Heart left ventricle (tissue), 13 donors: ENCODE data around the gene EFCC1.

ENCODE experiments used
- CTCF ChIP-seq, 12 donors: fragments of 200-600 bp; sonication (generic) in 4 of 12; IDR thresholded peaks; one replicate each; pipeline versions ENCODE4 v1.5.0 to v1.8.0; 2018 to 2022; ENCODE audit warnings: antibody characterized with exemption in 12 of 12, mild to moderate bottlenecking in 5 of 12
- POLR2A ChIP-seq, 2 donors: fragments of 450-650 bp; IDR thresholded peaks; one replicate each; pipeline ENCODE4 v1.6.1; 2017; ENCODE audit warnings: antibody characterized with exemption in 2 of 2, mild to moderate bottlenecking in 2 of 2, moderate library complexity in 2 of 2
- donor health status: ischemic (EF 13 %, LVEDD 7.1; RV severe dilation, severe dysfunction).
- donor health status: DM: no; HTN: yes; CAD: no.
- donor health status: DM: no; HTN: no; CAD: no.
- donor health status: ischemic (EF 25% LVEDD 6.9; RV normal size, moderate dysfunction).
- donor health status: ischemic (EF 25% LVEDD 5.7; RV mildly dilated, moderate dysfunction).
- donor health status: ischemic (EF 35%, LVEDD 5.7; RV mildly dilated, moderate dysfunction).
- donor health status: nonischemic (EF 11% LVEDD 7.7; RV severe dilation, severe dysfunction).
- donor health status: DM: yes; HTN: yes; CAD: no.
- donor health status: PGD.
- donor health status: ischemic (EF 29% LVEDD 5.4; RV normal size, mild dysfunction).
- donor health status: nonischemic (EF 23%, LVEDD 6.1; RV moderate dilation, normal function).

- TF ChIP-seq CTCF (IDR thresholded peaks at IDR 0.05) (no peak), POLR2A (IDR thresholded peaks at IDR 0.05) (no peak)
Measured at GRCh38 chr3:129010310-129010956, 9.3 kb downstream of the EFCC1 start.
